Astrocyte (in vitro differentiated cells and primary cell): Measurements from ENCODE around the gene JAK2. TPM values are rescaled to one million over a fixed set of nuclear protein-coding genes. Genes with fewer than 3 reads are reported as not detected.

Experiments used
- DNase-seq: peaks from one replicate; pipeline ENCODE4 v3.0.0-alpha.2; 2010; ENCODE audit warnings: low read depth
- FAIRE-seq: peaks from 2 replicates; lab custom pipeline; 2011; peaks lifted over from hg19 to GRCh38; lab: Jason Lieb, UNC
- H2AFZ ChIP-seq: 2 replicates; pipeline ENCODE4 v1.6.0; 2012; ENCODE audit warnings: low read depth, low read length, inconsistent platforms
- H3K27ac ChIP-seq: 2 replicates; pipeline ENCODE4 v1.5.1; 2011; ENCODE audit warnings: low read depth, low read length, inconsistent platforms
- H3K27me3 ChIP-seq: 2 replicates; pipeline ENCODE4 v1.6.0; 2011; ENCODE audit warnings: low read length, inconsistent platforms; ENCODE audit not compliant: insufficient read depth
- H3K36me3 ChIP-seq: 2 replicates; pipeline ENCODE4 v1.5.1; 2011; ENCODE audit warnings: low read length, inconsistent platforms; ENCODE audit not compliant: insufficient read depth
- H3K4me1 ChIP-seq: 2 replicates; pipeline ENCODE4 v1.5.1; 2011; ENCODE audit warnings: low read length, inconsistent platforms; ENCODE audit not compliant: insufficient read depth
- H3K4me2 ChIP-seq: 2 replicates; pipeline ENCODE4 v1.6.0; 2012; ENCODE audit warnings: low read length, inconsistent platforms
- H3K4me3 ChIP-seq: 2 replicates; pipeline ENCODE4 v1.5.1; 2011; ENCODE audit warnings: low read depth, mild to moderate bottlenecking, low read length, inconsistent platforms; ENCODE audit not compliant: insufficient read depth
- H3K79me2 ChIP-seq: 2 replicates; pipeline ENCODE4 v1.6.0; 2012; ENCODE audit warnings: mild to moderate bottlenecking, low read length, inconsistent platforms; ENCODE audit not compliant: insufficient read depth
- H3K9ac ChIP-seq: 2 replicates; pipeline ENCODE4 v1.6.0; 2012; ENCODE audit warnings: mild to moderate bottlenecking, low read length, inconsistent platforms
- H3K9me3 ChIP-seq: 2 replicates; pipeline ENCODE4 v1.5.1; 2012; ENCODE audit warnings: low read depth, mild to moderate bottlenecking, low read length, inconsistent platforms; ENCODE audit not compliant: insufficient read depth
- H4K20me1 ChIP-seq: 2 replicates; pipeline ENCODE4 v1.6.0; 2012; ENCODE audit warnings: low read length, inconsistent platforms; ENCODE audit not compliant: insufficient read depth
- H3K27ac Mint-ChIP-seq: one replicate; pipeline ENCODE4 v1.8.0; 2021; ENCODE audit warnings: mild to moderate bottlenecking, mixed read lengths; ENCODE audit not compliant: unreplicated experiment
- H3K27me3 Mint-ChIP-seq: one replicate; pipeline ENCODE4 v1.8.0; 2021; ENCODE audit warnings: low read depth, mixed read lengths; ENCODE audit not compliant: unreplicated experiment
- H3K36me3 Mint-ChIP-seq: one replicate; pipeline ENCODE4 v1.8.0; 2021; ENCODE audit warnings: low read depth, mixed read lengths; ENCODE audit not compliant: unreplicated experiment
- H3K4me1 Mint-ChIP-seq: one replicate; pipeline ENCODE4 v1.8.0; 2021; ENCODE audit warnings: low read depth, mixed read lengths; ENCODE audit not compliant: unreplicated experiment
- H3K4me3 Mint-ChIP-seq: one replicate; pipeline ENCODE4 v1.8.0; 2021; ENCODE audit warnings: mild to moderate bottlenecking, moderate library complexity, mixed read lengths; ENCODE audit not compliant: unreplicated experiment
- H3K9me3 Mint-ChIP-seq: one replicate; pipeline ENCODE4 v1.8.0; 2021; ENCODE audit warnings: mild to moderate bottlenecking, mixed read lengths; ENCODE audit not compliant: unreplicated experiment
- CTCF ChIP-seq: IDR thresholded peaks from 2 replicates; pipeline ENCODE4 v1.5.1; 2011; ENCODE audit warnings: low read depth, mild to moderate bottlenecking, inconsistent platforms, low read length, moderate library complexity; ENCODE audit not compliant: insufficient read depth
- EZH2 ChIP-seq: IDR thresholded peaks from 2 replicates; pipeline ENCODE4 v1.6.1; 2012; ENCODE audit warnings: mild to moderate bottlenecking, low read length, inconsistent platforms; ENCODE audit not compliant: insufficient read depth
- total RNA-seq: library from RNA; stranded (reverse); gene quantifications from 2 replicates; pipeline ENCODE4 v1.2.1, GENCODE V29; 2021

JAK2 gene
- total RNA-seq, 1 donor from 2014 or later, result 12.3 TPM

- Histone ChIP-seq H3K36me3 (peaks cover 11% of the 10 kb centered on the region), H2AFZ (no peak overlapping the region), H3K4me3 (no peak overlapping the region), H3K9me3 (no peaks in the 10 kb centered on the region), H3K9ac (no peak overlapping the region), H4K20me1 (no peaks in the 10 kb centered on the region), H3K79me2 (no peaks in the 10 kb centered on the region), H3K4me1 (no peaks in the 10 kb centered on the region), H3K27me3 (no peaks in the 10 kb centered on the region), H3K4me2 (no peak overlapping the region), H3K27ac (no peak overlapping the region)
- no peak for FAIRE-seq
- no peak overlapping the region for H3K27ac Mint-ChIP-seq
- H3K27me3 Mint-ChIP-seq, result no peaks in the 10 kb centered on the region
- H3K4me1 Mint-ChIP-seq, result no peaks in the 10 kb centered on the region
- TF ChIP-seq EZH2, result no peak
- TF ChIP-seq CTCF, result no peak
- H3K4me3 Mint-ChIP-seq, result no peak overlapping the region
- DNase-seq, result no peak
- peaks cover 21% of the 10 kb centered on the region for H3K36me3 Mint-ChIP-seq
- no peaks in the 10 kb centered on the region for H3K9me3 Mint-ChIP-seq
Observed at GRCh38 chr9:5085993-5086392, 100.9 kb downstream of the JAK2 start.

- Histone ChIP-seq H3K27me3 (no peaks in the 10 kb centered on the region), H2AFZ (no peak overlapping the region), H3K4me3 (no peak overlapping the region), H3K4me2 (no peak overlapping the region), H3K4me1 (no peaks in the 10 kb centered on the region), H3K27ac (no peak overlapping the region), H3K36me3 (peaks cover 4% of the 10 kb centered on the region), H3K79me2 (no peaks in the 10 kb centered on the region), H3K9me3 (no peaks in the 10 kb centered on the region), H4K20me1 (no peaks in the 10 kb centered on the region), H3K9ac (no peak overlapping the region)
- Mint-ChIP-seq H3K4me3 (no peak overlapping the region), H3K27ac (no peak overlapping the region), H3K4me1 (no peaks in the 10 kb centered on the region), H3K9me3 (no peaks in the 10 kb centered on the region), H3K27me3 (no peaks in the 10 kb centered on the region), H3K36me3 (peaks cover 14% of the 10 kb centered on the region)
- DNase-seq, result no peak
- peak; percentile 34 for FAIRE-seq
- TF ChIP-seq EZH2, result no peak
- TF ChIP-seq CTCF, result no peak
Observed at GRCh38 chr9:5089737-5090136, 104.7 kb downstream of the JAK2 start.

GRCh38 chr9:5095795-5096194, 110.7 kb downstream of the JAK2 start:
- Mint-ChIP-seq H3K27ac (no peak overlapping the region), H3K4me1 (no peaks in the 10 kb centered on the region), H3K4me3 (no peak overlapping the region), H3K36me3 (peaks cover 2% of the 10 kb centered on the region), H3K27me3 (no peaks in the 10 kb centered on the region), H3K9me3 (no peaks in the 10 kb centered on the region)
- TF ChIP-seq EZH2 (no peak), CTCF (no peak)
- Histone ChIP-seq H3K9me3 (no peaks in the 10 kb centered on the region), H2AFZ (no peak overlapping the region), H3K9ac (no peak overlapping the region), H3K79me2 (no peaks in the 10 kb centered on the region), H3K27me3 (no peaks in the 10 kb centered on the region), H3K4me1 (no peaks in the 10 kb centered on the region), H3K27ac (no peak overlapping the region), H3K4me3 (no peak overlapping the region), H4K20me1 (no peaks in the 10 kb centered on the region), H3K36me3 (no peaks in the 10 kb centered on the region), H3K4me2 (no peak overlapping the region)
- DNase-seq (no peak), FAIRE-seq (no peak)
